Fibroblast of mammary gland (primary cell): Measurements from ENCODE around the gene PRPF8.

Experiments
- DNase-seq: peaks from one replicate; pipeline ENCODE4 v3.0.0-alpha.2; 2010; ENCODE audit warnings: low read depth
- H3K4me3 ChIP-seq: 2 replicates; pipeline ENCODE4 v1.5.1; 2011; ENCODE audit warnings: low read depth, mild to moderate bottlenecking, low read length, moderate library complexity; ENCODE audit not compliant: control insufficient read depth
- TF ChIP-seq, protein P1 (sequence below): conservative IDR thresholded peaks from 2 replicates; pipeline ENCODE4 v1.5.1; 2011; ENCODE audit warnings: low read depth, low read length, inconsistent platforms; ENCODE audit not compliant: control insufficient read depth, insufficient read depth

The PRPF8 gene

DNA sequence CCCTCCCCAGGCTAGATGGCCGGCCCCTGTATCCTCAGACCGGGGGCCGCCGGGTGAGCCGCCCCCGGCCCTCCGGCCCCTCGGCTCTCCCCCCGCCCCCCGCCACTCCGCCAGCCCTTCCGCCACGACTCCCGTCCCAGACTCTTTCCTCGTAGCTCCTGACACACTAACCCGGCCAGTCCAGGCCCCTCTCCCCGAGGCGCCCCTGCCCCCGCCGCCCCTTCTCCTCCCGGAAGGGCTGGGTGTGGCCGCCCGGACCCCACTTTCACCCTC is 31.1 kb upstream of the PRPF8 start:
- TF ChIP-seq, protein P1, sequence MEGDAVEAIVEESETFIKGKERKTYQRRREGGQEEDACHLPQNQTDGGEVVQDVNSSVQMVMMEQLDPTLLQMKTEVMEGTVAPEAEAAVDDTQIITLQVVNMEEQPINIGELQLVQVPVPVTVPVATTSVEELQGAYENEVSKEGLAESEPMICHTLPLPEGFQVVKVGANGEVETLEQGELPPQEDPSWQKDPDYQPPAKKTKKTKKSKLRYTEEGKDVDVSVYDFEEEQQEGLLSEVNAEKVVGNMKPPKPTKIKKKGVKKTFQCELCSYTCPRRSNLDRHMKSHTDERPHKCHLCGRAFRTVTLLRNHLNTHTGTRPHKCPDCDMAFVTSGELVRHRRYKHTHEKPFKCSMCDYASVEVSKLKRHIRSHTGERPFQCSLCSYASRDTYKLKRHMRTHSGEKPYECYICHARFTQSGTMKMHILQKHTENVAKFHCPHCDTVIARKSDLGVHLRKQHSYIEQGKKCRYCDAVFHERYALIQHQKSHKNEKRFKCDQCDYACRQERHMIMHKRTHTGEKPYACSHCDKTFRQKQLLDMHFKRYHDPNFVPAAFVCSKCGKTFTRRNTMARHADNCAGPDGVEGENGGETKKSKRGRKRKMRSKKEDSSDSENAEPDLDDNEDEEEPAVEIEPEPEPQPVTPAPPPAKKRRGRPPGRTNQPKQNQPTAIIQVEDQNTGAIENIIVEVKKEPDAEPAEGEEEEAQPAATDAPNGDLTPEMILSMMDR = no peak
- DNase-seq = no peak
- peak overlapping the region; percentile 83 for H3K4me3 ChIP-seq

DNA sequence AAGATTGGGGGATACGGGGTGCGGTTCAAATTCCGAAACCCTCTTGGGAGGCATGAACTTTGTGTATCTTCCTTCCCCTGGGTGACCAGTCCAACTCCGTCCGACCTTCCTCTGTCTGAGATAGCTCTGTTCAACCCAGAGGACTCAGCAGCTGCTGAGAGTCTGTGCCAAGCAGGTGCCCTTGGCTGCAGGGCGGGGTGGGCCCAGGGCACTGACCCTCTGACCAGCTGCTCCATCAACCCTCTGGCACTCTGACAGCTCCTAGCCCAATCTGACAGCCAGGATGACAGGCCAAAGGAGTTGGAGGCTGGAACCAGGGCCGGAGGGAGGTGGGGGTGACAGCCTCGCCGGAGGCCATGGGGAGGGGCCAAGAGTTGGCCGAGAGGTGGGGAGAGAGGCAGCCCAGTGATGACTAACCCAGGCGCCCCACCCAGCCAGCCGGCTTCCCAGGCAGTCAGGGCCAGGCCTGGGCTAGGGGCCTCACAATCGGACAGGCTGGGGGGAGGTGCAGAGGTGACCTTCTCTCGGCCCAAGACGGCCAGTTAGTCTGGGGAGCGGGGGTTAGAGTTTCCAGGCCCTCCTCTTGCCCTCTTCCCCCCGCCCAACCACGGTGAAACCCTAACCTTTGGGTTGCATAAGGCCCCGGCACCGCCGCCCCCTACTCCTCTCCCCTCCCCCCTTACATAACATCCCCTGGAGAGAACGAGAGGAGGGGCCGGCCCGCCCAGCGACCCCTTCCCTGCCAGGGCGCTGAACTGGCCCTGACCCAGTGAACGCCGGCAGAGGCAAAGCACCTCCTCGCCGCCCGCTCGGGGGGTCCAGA is 30.5 kb upstream of the PRPF8 start:
- TF ChIP-seq, protein P1 = no peak
- H3K4me3 ChIP-seq = peak overlapping the region; percentile 83
- peak; percentile 93 for DNase-seq

DNA sequence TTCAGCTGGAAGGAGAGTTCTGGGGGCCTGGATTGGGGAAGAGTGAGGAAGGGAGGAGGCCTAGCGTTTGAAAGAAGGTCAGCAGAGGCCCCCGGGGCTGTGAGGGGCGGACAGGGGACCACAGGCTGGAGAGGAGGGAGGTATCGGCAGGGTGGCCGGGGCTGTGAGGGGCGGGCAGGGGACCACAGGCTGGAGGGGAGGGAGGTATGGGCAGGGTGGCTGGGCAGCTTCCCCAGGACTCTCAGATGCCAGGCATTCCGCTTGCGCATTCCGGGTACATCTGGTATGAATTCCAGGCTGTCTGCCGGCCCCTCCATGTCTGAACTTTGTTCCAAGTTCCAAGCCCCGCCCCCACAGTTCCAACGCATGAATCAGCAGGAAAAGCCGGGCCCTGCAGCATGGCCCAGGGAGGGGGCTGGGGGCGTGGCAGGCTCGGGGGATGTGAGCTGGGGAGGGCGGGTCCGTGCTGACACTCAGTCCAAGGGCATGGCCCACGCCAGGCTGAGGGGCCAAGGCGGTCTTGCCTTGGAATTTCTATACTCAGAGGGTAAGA is 29.8 kb upstream of the PRPF8 start:
- TF ChIP-seq, protein P1 = no peak
- peak; percentile 96 for DNase-seq
- H3K4me3 ChIP-seq = peak overlapping the region; percentile 83

DNA sequence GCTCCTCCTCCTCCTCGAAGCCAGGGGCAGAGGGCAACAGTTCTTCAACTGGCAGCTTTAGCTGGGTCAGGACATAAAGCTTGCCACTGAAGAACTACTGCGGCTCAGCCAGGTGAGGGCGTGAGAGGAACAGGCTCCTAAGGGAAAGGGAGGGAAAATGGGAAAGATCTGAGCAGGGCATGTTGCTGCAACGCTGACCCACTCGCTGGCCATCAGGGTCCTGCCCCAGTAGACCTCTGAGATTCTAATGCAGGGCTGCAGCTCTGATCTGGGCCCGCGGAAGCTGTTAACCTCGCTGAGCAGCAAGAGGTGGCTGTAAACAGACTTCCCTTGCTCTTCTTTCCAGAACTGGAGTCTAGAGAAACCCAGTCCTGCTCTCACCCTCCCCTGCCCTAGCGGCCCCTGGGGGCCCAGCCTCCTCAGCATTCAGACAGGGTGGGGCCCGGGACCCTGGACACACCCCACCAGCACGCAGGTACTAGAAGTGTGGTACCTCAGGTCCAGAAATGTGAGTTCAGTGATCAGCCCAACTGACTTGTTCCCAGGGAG is 29.3 kb upstream of the PRPF8 start:
- peak overlapping the region; percentile 83 for H3K4me3 ChIP-seq
- TF ChIP-seq, protein P1 = peak; percentile 40
- DNase-seq = peak; percentile 44

DNA sequence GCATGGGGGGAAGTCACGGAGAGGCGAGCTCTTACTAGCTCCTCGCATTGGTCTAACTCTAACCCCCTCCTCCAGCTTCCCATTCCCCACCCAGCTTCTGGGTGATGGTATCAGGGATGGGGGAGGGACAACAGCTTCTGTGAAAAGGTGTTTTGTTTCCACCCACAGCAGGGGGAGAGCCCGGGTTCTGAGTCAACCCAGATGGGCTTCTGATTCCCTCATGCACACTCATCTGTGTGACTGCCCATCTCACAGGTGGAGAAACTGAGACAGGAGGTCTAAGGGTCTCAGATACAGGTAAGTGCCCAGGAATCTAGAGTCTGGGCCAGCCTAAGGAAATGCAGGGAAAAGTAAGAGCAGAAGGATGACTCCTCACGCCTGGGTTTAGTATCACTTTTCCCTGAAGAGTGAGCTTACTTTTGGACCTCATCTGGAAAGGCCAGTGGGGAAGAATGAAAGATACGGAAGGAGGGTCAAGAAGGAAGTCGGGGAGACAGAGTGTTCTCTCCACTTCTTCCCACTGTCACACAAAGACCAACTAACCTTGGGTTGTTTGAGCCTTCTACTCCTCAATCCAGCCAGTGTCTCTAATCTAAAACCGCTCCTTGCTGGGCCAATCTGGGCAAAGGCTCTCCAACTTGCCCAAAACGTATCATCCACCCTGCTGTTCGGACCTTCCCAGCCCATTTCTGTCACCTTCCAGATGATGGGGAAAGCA is 28.7 kb upstream of the PRPF8 start:
- H3K4me3 ChIP-seq = peak overlapping the region; percentile 83
- TF ChIP-seq, protein P1 = no peak
- DNase-seq = no peak

DNA sequence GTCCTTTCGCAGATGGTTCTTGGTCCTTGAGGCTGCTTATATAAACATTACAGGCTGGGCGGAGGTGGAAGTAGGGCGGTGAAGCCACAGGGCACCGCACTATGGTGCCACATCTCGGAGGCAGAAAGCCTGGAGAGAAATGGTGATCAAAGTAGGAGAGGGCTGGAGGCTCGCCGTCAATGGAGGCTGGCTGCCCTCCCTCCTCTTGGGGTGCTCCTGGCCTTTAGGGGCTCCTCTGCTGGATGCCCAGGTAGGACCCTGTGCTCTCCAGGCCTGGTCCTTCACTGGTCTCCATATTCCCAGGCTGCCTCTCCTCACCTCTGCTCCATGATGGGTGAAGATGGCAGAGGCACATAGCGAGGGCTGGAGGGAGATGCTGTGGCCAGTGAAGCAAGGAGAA is 27.6 kb upstream of the PRPF8 start:
- no peak overlapping the region for H3K4me3 ChIP-seq

More for the DNA sequence above, 27.6 kb upstream of the PRPF8 start:
- DNase-seq = no peak
- TF ChIP-seq, protein P1 = no peak
